AG09319 (cell line): ENCODE results near the gene ZSCAN30.

Experiments
- DNase-seq: peaks from one replicate; pipeline ENCODE4 v3.0.0-alpha.2; 2010; ENCODE audit warnings: low read depth; ENCODE audit errors: extremely low read depth
- TF ChIP-seq, protein P1 (sequence below): IDR thresholded peaks from 2 replicates; pipeline ENCODE4 v1.5.1; 2011; ENCODE audit warnings: low read depth, mild to moderate bottlenecking, inconsistent platforms, low read length, moderate library complexity

ZSCAN30 gene

DNA sequence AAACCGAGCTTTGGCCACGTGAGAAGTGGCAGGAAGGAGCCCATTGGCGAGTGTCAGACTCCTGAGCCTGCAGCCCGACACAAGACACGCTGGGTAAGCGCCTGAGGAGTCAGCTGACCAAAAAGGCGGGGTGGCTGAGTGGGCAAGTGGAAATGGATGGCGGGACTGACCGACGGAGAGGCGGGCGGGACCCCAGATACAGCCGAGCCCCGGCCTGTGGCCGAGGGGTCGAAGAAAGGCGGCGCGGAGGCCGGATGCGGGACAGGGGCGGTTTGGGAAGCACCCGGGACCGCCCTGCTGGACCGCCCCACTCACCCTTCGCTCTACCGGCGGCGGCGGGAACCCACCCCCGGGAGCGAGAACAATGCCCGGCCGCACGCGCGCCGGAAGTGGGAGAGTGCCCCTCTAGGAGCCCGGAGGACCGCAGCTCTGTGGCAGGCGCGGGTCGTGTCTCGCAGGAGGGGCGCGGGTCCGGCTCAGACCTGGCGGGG lies 22.8 kb downstream of the ZSCAN30 start:
- TF ChIP-seq, protein P1, sequence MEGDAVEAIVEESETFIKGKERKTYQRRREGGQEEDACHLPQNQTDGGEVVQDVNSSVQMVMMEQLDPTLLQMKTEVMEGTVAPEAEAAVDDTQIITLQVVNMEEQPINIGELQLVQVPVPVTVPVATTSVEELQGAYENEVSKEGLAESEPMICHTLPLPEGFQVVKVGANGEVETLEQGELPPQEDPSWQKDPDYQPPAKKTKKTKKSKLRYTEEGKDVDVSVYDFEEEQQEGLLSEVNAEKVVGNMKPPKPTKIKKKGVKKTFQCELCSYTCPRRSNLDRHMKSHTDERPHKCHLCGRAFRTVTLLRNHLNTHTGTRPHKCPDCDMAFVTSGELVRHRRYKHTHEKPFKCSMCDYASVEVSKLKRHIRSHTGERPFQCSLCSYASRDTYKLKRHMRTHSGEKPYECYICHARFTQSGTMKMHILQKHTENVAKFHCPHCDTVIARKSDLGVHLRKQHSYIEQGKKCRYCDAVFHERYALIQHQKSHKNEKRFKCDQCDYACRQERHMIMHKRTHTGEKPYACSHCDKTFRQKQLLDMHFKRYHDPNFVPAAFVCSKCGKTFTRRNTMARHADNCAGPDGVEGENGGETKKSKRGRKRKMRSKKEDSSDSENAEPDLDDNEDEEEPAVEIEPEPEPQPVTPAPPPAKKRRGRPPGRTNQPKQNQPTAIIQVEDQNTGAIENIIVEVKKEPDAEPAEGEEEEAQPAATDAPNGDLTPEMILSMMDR = no peak
- no peak for DNase-seq

DNA sequence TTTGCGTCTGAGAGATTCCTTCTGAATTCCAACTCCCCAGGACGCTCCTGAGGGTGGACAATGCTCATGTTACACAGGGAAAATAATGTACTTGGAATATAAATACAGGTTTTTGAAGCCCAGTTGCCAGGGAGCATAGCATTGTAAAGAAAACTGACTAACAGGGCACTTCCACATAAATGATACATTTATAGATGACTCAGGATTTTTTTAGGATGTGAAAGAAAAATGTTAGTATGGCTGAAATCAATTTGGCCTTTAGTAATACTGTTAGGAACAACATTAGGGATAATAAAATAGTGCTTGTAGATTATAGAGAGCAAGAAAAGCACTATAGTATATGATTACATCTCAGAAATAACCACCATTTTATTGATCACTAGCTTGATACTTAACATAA lies 25.6 kb downstream of the ZSCAN30 start:
- no peak for DNase-seq
- TF ChIP-seq, protein P1 = no peak

DNA sequence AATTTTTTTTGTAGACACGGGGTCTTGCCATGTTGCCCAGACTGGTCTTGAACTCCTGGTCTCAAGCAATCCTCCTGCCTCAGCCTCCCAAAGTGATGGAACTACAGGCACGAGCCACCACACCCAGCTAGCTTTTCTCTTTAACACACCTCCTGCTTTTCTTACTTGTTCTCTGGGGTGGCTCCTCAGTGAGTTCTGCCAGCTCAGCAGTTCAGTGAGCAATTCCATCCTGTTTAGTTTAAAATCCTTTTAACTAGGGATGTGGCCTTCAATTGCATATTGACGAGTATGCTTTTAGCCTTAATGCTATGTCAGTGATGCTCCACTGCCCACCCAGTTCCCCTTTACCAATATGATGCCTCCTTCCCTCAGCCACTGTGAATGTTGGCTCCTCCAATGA lies 33.1 kb downstream of the ZSCAN30 start:
- no peak for DNase-seq
- TF ChIP-seq, protein P1 = no peak

DNA sequence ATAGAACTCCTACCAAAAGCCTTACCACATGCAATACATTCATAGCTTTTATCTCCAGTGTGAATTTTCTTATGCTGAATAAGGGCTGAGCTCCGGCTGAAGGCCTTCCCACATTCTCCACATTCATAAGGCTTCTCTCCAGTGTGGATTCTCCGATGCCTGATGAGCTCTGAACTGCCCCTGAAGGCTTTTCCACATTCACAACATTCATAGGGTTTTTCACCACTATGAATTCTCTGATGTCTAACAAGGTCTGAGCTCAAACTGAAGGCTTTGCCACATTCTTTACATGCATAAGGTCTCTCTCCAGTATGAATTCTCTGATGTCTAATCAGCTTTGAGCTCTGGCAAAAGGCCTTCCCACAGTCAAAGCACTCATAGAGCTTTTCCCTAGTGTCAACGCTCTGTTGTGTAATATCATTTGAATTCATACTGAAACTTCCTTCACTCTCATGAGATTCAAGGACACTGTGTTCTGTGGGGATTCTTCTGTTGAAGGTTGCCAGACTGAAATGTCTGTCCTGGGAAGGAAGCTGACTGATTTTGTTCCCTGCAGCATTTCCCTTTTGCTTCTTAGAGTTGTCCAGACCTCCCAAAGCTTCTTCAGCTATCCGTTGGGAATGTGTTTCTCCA lies 36.3 kb downstream of the ZSCAN30 start:
- TF ChIP-seq, protein P1 = no peak
- DNase-seq = no peak

DNA sequence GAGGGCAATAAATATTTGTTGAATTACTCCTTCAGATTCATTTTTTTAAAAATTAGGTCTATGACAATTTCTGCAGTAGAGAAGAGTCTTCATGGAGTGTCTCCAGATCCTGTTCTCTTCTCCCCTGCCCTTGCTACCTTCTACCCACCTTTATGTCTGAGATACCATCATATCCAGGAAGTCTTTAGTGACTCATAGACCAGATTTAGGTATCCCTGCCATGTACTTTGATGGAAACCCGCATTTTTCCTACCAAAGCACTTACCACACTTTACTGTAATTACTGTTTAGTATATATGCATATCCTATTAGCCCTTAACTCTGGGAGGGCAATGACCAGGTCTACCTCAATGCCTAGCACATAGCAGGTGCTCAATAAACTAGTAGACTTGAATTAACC lies 37.6 kb downstream of the ZSCAN30 start:
- no peak for DNase-seq
- TF ChIP-seq, protein P1 = no peak

DNA sequence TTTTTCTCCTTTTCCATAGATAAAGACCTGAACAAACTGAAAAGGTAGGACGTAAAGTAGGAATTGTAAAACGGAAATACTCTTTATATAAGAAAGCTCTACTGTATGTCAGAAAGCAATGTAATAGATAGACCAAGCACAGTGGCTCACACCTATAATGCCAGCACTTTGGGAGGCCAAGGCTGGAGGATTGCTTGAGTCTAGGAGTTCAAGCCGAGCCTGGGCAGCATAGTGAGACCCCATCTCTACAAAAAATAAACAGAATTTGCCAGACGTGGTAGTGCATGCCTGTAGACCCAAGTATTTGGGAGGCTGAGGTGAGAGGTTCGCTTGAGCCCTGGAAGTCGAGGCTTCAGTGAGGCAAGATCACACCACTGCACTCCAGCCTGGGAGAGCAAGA lies 41.6 kb downstream of the ZSCAN30 start:
- TF ChIP-seq, protein P1 = no peak
- DNase-seq = no peak

DNA sequence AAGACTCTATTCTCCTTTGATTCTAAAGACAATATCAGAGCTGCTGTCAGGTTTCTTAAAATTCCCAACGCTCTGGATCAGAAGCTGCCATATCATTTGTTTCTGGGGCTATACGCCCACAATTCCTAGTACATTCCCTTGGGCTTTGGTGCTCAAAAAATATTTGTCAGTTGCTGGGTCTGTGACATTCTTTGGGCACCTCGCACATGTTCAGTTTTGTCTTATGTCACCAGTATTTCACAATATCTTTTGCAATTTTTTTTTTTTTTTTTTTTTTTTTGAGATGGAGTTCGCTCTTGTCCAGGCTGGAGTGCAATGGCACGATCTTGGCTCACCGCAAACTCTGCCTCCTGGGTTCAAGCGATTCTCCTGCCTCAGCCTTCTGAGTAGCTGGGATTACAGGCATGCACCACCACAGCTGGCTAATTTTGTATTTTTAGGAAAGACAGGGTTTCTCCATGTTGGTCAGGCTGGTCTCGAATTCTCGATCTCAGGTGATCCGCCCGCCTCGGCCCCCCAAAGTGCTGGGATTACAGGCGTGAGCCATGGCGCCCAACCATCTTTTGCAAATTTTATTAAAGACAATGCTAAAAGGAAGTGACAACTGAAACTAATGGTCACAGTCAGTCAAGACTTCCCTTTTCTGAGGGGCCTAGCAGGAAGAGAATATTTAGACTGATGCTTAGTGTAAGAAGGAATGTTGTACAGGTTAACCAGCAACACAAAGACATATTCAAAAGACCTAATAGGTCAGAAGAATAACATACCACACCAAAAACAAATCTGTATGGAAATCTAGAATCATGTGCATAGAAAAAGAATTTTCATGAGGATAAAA lies 42.4 kb downstream of the ZSCAN30 start:
- no peak for DNase-seq
- TF ChIP-seq, protein P1 = no peak
